ENCODE data around the gene SKI.

GRCh38 chr1:2226525-2227345 lies 1.4 kb upstream of the SKI start:
- no peak for TF ChIP-seq GATA3 (IDR thresholded peaks at IDR 0.05; ENCODE audit: low read depth, low read length)
- no peak for TF ChIP-seq GATA2 (IDR thresholded peaks at IDR 0.05; ENCODE audit: low read depth, low read length)

All from SH-SY5Y (cell line).